Duodenal mucosa (tissue), 2 donors: ENCODE results near the gene ASF1A.

Source experiments
- H3K27ac ChIP-seq: one replicate; pipeline ENCODE4 v1.7.0; 2013; ENCODE audit warnings: low read depth, low read length
- H3K27me3 ChIP-seq, 2 donors: one replicate each; pipeline ENCODE4 v1.7.0; 2013; ENCODE audit warnings: low read length in 2 of 2, control low read depth in 1 of 2; ENCODE audit not compliant: insufficient read depth in 2 of 2, control insufficient read depth in 1 of 2
- H3K36me3 ChIP-seq, 2 donors: one replicate each; pipeline ENCODE4 v1.7.0; 2013; ENCODE audit warnings: low read length in 2 of 2, control low read depth in 1 of 2; ENCODE audit not compliant: insufficient read depth in 2 of 2, control insufficient read depth in 1 of 2
- H3K4me1 ChIP-seq, 2 donors: one replicate each; pipeline ENCODE4 v1.7.0; 2013; ENCODE audit warnings: low read length in 2 of 2, control low read depth in 1 of 2; ENCODE audit not compliant: insufficient read depth in 2 of 2, control insufficient read depth in 1 of 2
- H3K4me3 ChIP-seq, 2 donors: one replicate each; pipeline ENCODE4 v1.7.0; 2013; ENCODE audit warnings: low read length in 2 of 2, low read depth in 1 of 2
- H3K9ac ChIP-seq, 2 donors: one replicate each; pipeline ENCODE4 v1.7.0; 2013; ENCODE audit warnings: low read length in 2 of 2, low read depth in 1 of 2
- H3K9me3 ChIP-seq, 2 donors: one replicate each; pipeline ENCODE4 v1.7.0; 2013; ENCODE audit warnings: low read length in 2 of 2, control low read depth in 1 of 2; ENCODE audit not compliant: control insufficient read depth in 1 of 2

The ASF1A gene

DNA sequence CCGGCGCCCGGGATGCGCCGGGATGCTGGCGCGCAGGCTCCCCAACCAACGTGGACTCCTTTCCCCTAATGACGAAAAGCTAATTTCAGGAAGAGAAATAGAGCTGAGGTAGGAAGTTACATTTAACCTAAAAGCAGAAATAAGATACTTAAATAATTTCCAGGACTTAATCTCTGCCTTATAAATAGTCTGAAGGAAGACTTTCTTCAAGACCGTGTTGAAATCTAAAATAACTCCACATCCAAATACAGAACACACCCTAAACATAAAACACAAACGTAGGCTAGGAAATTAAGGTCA lies 1.3 kb downstream of the ASF1A start:
- no peaks in the 10 kb centered on the region for H3K9me3 ChIP-seq
- peak overlapping the region; percentile 88 to 92 for H3K9ac ChIP-seq
- H3K27me3 ChIP-seq, result no peaks in the 10 kb centered on the region
- H3K4me1 ChIP-seq, result peaks cover 21 to 22% of the 10 kb centered on the region in 2 donors
- H3K36me3 ChIP-seq, result peaks cover 0 to 6% of the 10 kb centered on the region in 2 donors
- peak overlapping the region; percentile 92 to 95 for H3K4me3 ChIP-seq
- H3K27ac ChIP-seq, result peak overlapping the region; percentile 95

DNA sequence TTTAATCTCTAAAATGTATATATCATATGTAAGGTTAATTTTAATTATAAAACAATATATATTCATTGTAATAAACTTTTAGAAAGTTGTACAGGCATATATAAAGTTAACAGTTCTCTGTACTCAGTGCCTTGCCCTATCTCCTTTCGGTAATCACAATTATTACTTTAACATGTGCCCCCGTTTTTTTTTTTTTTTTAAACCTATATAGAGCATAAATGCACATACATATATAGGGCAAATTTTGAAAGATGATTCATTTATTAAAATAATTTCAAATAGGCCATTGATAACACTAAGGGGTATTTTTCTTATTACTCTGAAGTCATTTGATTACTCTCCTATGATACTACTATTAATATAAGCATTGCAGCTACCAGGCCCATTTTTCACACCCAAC lies 1.9 kb downstream of the ASF1A start:
- Histone ChIP-seq H3K4me1 (peaks cover 21 to 22% of the 10 kb centered on the region in 2 donors), H3K9ac (no peak overlapping the region), H3K4me3 (no peak overlapping the region), H3K27ac (no peak overlapping the region), H3K27me3 (no peaks in the 10 kb centered on the region), H3K36me3 (peaks cover 3 to 6% of the 10 kb centered on the region in 2 donors), H3K9me3 (no peaks in the 10 kb centered on the region)

DNA sequence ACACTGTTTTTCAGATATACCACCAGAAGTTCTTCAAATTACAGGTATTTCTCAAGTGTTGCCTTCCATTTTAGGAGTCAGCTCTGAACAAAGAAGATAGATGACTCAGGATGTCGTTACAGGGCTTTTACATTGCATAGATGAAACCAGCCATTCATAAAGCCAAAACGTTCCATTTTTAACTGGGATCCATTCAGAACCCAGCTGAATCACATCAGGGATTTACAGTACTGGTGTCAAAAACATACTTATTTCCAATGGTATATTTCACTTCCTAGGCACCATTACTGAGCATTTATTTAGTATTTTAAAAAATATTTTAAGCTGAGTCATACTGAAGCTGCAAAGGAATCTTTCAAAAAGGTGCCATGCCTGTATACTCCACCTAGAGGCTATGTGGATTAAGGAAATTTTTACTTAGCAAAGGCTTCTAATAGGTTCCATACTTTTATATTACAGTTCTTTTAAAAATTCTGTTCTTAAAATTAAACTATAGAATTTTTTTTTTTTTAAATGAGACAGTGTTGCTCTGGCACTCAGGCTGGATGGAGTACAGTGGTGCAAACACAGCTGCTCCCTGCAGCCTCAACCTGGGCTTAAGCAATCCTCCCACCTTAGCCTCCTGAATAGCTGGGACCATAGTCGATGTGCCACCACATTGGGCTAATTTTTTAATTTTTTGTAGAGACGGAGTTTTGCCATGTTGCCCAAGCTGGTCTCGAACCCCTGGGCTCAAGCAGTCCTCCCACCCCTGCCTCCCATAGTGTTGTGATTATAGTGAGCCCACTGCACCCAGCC lies 2.6 kb downstream of the ASF1A start:
- H3K9me3 ChIP-seq, result no peaks in the 10 kb centered on the region
- H3K4me1 ChIP-seq, result peaks cover 15 to 22% of the 10 kb centered on the region in 2 donors
- H3K4me3 ChIP-seq, result no peak overlapping the region
- no peak overlapping the region for H3K27ac ChIP-seq
- no peak overlapping the region for H3K9ac ChIP-seq
- H3K36me3 ChIP-seq, result peaks cover 3 to 6% of the 10 kb centered on the region in 2 donors
- no peaks in the 10 kb centered on the region for H3K27me3 ChIP-seq

DNA sequence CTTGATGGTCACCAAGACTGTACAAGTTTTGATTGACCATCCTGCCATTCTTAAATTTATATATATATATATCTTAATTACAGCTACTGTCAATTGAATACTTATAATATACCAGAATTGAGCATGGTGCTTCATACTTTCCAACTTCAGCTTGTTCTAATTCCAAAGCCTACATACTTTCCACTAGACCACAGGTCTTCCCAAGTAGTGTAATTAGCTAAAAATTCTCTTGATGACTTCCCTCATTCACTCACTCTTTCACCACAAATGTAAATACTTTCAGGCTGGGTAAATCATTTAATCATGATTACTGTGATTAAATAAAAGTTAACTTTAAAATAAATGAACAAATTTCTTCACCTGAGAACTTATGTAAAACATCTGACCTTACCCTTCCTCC lies 3.4 kb downstream of the ASF1A start:
- H3K4me1 ChIP-seq, result peaks cover 7 to 14% of the 10 kb centered on the region in 2 donors

DNA sequence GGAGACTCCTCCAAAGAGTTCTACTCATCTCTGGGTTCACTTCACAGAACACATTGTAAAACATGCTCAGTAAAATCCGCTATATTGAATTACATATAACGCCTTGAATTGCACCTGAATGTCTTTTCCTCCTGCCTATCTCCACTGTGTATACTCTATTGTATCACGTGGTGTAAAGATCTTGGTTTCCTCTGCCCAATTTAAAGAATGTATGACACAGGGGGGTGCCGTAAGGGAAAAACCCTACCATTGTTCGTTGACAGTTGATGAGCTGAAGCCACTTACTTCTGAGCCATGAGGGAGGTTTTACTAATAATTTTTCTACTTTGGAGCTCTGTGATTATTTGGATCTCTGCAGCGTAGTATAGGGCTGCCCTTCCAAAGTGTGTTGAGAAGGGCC lies 6.0 kb downstream of the ASF1A start:
- no peak overlapping the region for H3K4me3 ChIP-seq

More for the DNA sequence above, 3.4 kb downstream of the ASF1A start:
- Histone ChIP-seq H3K4me3 (no peak overlapping the region), H3K27me3 (no peaks in the 10 kb centered on the region), H3K27ac (no peak overlapping the region), H3K9ac (no peak overlapping the region), H3K9me3 (no peaks in the 10 kb centered on the region), H3K36me3 (peaks cover 6% of the 10 kb centered on the region in 2 donors)

DNA sequence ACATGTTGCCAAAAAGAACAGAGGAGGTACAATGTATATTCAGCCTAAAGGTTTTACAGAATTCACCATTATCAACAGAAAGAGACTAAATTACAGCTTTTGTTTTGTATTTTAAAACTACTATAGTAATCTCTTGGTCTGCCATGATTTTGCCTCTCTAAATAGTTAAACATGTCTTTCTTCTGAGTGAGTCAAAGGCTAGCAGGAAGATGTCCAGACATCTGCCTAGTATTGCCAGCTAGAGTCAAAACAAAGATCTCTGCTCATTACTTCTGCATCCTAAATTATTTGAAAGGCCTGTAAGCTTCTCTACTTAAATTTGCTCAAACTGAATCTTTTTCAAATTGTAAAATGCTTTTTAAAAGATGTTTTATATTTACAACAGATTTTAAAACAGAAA lies 8.8 kb downstream of the ASF1A start:
- Histone ChIP-seq H3K27me3 (no peaks in the 10 kb centered on the region), H3K4me3 (no peak overlapping the region), H3K9ac (no peak overlapping the region), H3K9me3 (no peaks in the 10 kb centered on the region), H3K4me1 (no peaks in the 10 kb centered on the region), H3K27ac (no peak overlapping the region), H3K36me3 (peaks cover 6 to 30% of the 10 kb centered on the region in 2 donors)

More for the DNA sequence above, 6.0 kb downstream of the ASF1A start:
- Histone ChIP-seq H3K9ac (no peak overlapping the region), H3K36me3 (peaks cover 6 to 24% of the 10 kb centered on the region in 2 donors), H3K4me1 (peaks cover 0 to 8% of the 10 kb centered on the region in 2 donors), H3K9me3 (no peaks in the 10 kb centered on the region), H3K27me3 (no peaks in the 10 kb centered on the region), H3K27ac (no peak overlapping the region)

DNA sequence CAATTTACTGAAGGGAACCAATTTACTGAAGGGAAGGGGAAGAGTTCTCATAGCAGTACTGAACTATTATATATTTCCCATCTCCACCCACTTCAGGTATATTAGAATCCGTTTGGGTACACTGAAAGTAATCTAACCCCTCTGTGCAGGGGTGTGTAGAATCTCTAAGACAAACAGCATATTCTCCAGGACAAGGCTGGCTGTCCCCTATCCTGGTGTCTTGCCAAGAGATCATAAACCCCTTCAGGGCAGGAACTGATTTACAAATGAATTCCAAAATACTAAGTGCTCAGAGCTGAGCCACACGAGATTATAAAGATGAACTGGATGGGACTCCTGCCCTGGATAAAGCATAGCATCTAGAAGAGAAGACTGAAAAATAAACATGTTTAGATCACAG lies 9.2 kb downstream of the ASF1A start:
- Histone ChIP-seq H3K27me3 (no peaks in the 10 kb centered on the region), H3K9me3 (no peaks in the 10 kb centered on the region), H3K36me3 (peaks cover 10 to 34% of the 10 kb centered on the region in 2 donors), H3K4me1 (no peaks in the 10 kb centered on the region), H3K27ac (no peak overlapping the region), H3K4me3 (no peak overlapping the region), H3K9ac (no peak overlapping the region)

DNA sequence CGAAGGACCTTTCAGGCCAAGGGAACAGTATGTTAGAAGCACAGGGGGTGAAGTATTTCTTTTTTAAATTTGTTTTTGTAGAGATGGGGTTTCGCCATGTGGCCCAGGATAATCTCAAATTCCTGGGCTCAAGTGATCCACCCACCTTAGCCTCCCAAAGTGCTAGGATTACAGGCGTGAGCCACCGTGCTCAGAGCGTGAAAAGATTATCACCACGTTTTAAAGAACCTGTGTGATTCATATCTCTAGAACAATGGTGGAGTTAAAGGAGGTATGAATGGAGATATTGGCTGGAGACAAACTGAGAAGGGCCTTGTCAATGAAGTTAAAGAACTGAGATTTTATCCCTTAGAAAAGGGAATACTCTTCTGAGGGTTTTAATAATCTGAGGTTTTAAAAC lies 9.7 kb downstream of the ASF1A start:
- Histone ChIP-seq H3K36me3 (peaks cover 10 to 37% of the 10 kb centered on the region in 2 donors), H3K9ac (no peak overlapping the region), H3K27ac (no peak overlapping the region), H3K27me3 (no peaks in the 10 kb centered on the region), H3K4me1 (no peaks in the 10 kb centered on the region), H3K9me3 (no peaks in the 10 kb centered on the region), H3K4me3 (no peak overlapping the region)

DNA sequence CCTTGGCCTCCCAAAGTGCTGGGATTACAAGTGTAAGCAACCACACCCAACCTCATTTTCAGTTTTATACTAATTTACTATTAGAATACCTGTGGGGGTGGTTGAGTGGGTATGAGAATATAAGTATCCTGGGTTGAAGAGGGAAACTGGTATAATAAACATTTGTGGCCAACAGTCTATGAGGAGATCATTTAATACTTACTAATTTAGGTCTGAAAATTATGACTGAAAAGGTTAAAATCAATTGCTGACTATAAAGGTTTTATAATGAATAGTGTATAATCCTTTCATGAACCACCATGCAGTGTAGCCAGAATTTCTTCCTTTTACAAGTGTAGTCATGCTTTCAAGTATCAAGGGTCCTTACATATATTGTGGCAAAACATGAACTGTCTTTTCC lies 11.1 kb downstream of the ASF1A start:
- Histone ChIP-seq H3K36me3 (peaks cover 8 to 41% of the 10 kb centered on the region in 2 donors), H3K27me3 (no peaks in the 10 kb centered on the region), H3K9me3 (no peaks in the 10 kb centered on the region), H3K27ac (no peak overlapping the region), H3K9ac (no peak overlapping the region), H3K4me3 (no peak overlapping the region), H3K4me1 (no peaks in the 10 kb centered on the region)

DNA sequence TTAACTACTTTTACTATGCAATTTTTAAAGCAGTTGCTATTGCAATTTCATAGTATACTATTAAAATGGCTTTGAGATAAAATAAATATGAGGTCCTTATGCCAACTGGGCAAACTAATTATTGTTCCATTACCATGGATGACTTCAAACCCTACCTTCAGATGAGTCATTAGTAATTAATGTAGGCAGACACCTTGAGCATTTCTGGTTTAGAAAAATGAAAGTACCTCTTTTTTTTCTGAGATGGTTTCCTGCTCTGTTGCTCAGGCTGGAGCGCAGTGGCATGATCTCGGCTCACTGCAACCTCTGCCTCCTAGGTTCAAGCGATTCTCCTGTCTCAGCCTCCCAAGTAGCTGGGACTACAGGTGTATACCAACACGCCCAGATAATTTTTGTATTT lies 11.9 kb downstream of the ASF1A start:
- H3K9ac ChIP-seq, result no peak overlapping the region
- no peaks in the 10 kb centered on the region for H3K9me3 ChIP-seq
- H3K4me3 ChIP-seq, result no peak overlapping the region
- peaks cover 12 to 46% of the 10 kb centered on the region in 2 donors for H3K36me3 ChIP-seq
- H3K4me1 ChIP-seq, result no peaks in the 10 kb centered on the region
- no peaks in the 10 kb centered on the region for H3K27me3 ChIP-seq
- H3K27ac ChIP-seq, result no peak overlapping the region
